HCT116 (cell line): Measurements from ENCODE around the gene SUSD6. TPM values are rescaled to one million over a fixed set of nuclear protein-coding genes. Genes with fewer than 3 reads are reported as not detected.

Experiments
- ATAC-seq: fragments of 200-7000 bp; cut with Tn5 transposase; 2 replicates; pipeline ENCODE4 v1.9.1; 2020; ENCODE audit warnings: mild to moderate bottlenecking, moderate library complexity
- BruUV-seq: library from RNA; stranded (reverse); fragments of 400-500 nt; replicated peaks from 2 replicates; lab custom pipeline; 2021; lab: Mats Ljungman, UMichigan
- CTCF ChIA-PET: fragments of 300-600 bp; sonication (Branson Sonifier 250); formaldehyde crosslinking; loops from one replicate; lab custom pipeline; 2021; ENCODE audit warnings: antibody characterized with exemption; lab: Charles Lee
- POLR2A ChIA-PET: fragments of 300-600, 350-600 bp; sonication (Branson Sonifier 250); formaldehyde crosslinking; loops from one replicate; lab custom pipeline; 2021; ENCODE audit warnings: antibody characterized with exemption; lab: Charles Lee
- RAD21 ChIA-PET, 2 experiments: fragments of 300-600 bp; sonication (Branson Sonifier 250); formaldehyde crosslinking; loops; one replicate each; lab custom pipeline; 2023; ENCODE audit warnings: low total read pairs in 2 of 2; ENCODE audit not compliant: uncharacterized antibody in 2 of 2, unreplicated experiment in 2 of 2, low non-redundant PET in 1 of 2; lab: Charles Lee
- DNase-seq: peaks from one replicate; pipeline ENCODE4 v3.0.0-alpha.2; 2010; ENCODE audit warnings: low read depth, low spot score
- H2AFZ ChIP-seq: fragments of 200-600 bp; shearing (Covaris generic), sonication (generic); 2 replicates; pipeline ENCODE4 v1.6.1; 2017; ENCODE audit warnings: low read depth, mixed run types, mixed read lengths, antibody characterized with exemption, low read length; ENCODE audit not compliant: poor library complexity, severe bottlenecking
- H3K27ac ChIP-seq: 2 replicates; pipeline ENCODE4 v1.5.1; 2012; ENCODE audit warnings: low read depth, low read length
- H3K27me3 ChIP-seq: fragments of 200-600 bp; sonication (generic); 2 replicates; pipeline ENCODE4 v1.6.1; 2016; ENCODE audit warnings: mixed run types, low read length, mixed read lengths; ENCODE audit not compliant: insufficient read depth
- H3K36me3 ChIP-seq, 2 experiments: fragments of 200-500 bp in 1 of 2; fragments of 200-600 bp in 1 of 2; sonication (Bioruptor generic) in 1 of 2; sonication (generic) in 1 of 2; 2 replicates each; pipeline versions ENCODE4 v1.5.1 to v1.6.1; 2014 to 2016; ENCODE audit warnings: low read length in 2 of 2, inconsistent platforms in 1 of 2, mixed read lengths in 1 of 2, mixed run types in 1 of 2; ENCODE audit not compliant: insufficient read depth in 2 of 2, control insufficient read depth in 1 of 2
- H3K4me1 ChIP-seq, 2 experiments: fragments of 200-600 bp in 1 of 2; sonication (generic) in 1 of 2; 2 replicates each; pipeline versions ENCODE4 v1.5.1 to v1.6.1; 2012 to 2017; ENCODE audit warnings: low read length in 2 of 2, inconsistent platforms in 1 of 2, mild to moderate bottlenecking in 1 of 2, mixed read lengths in 1 of 2, mixed run types in 1 of 2, moderate library complexity in 1 of 2; ENCODE audit not compliant: insufficient read depth in 2 of 2, control insufficient read depth in 1 of 2
- H3K4me2 ChIP-seq: fragments of 200-600 bp; sonication (generic); 2 replicates; pipeline ENCODE4 v1.6.1; 2017; ENCODE audit warnings: mixed run types, low read length, mixed read lengths
- H3K4me3 ChIP-seq, 2 experiments: fragments of 200-600 bp in 1 of 2; sonication (generic) in 1 of 2; replicated peaks in 1 of 2; 2 replicates each; pipeline ENCODE4 v1.5.1; 2011 to 2016; ENCODE audit warnings: low read length in 2 of 2, control low read depth in 1 of 2, low read depth in 1 of 2, mild to moderate bottlenecking in 1 of 2, mixed read lengths in 1 of 2, mixed run types in 1 of 2
- H3K79me2 ChIP-seq: fragments of 200-600 bp; sonication (generic); 2 replicates; pipeline ENCODE4 v1.6.1; 2017; ENCODE audit warnings: mild to moderate bottlenecking, mixed run types, low read length, moderate library complexity, mixed read lengths; ENCODE audit not compliant: insufficient read depth
- H3K9ac ChIP-seq: fragments of 200-600 bp; sonication (generic); 2 replicates; pipeline ENCODE4 v1.6.1; 2016; ENCODE audit warnings: low read length, mixed read lengths
- H3K9me2 ChIP-seq: fragments of 200-600 bp; sonication (generic), shearing (Covaris generic); 2 replicates; pipeline ENCODE4 v1.6.1; 2017; ENCODE audit warnings: mixed run types, mild to moderate bottlenecking, moderate library complexity; ENCODE audit not compliant: insufficient read depth
- H3K9me3 ChIP-seq, 2 experiments: fragments of 200-500 bp in 1 of 2; fragments of 200-600 bp in 1 of 2; sonication (Bioruptor generic) in 1 of 2; sonication (generic) in 1 of 2; 2 replicates each; pipeline ENCODE4 v1.6.1; 2014 to 2017; ENCODE audit warnings: low read length in 2 of 2, mixed read lengths in 2 of 2, inconsistent platforms in 1 of 2, low read depth in 1 of 2, mild to moderate bottlenecking in 1 of 2, mixed run types in 1 of 2, moderate library complexity in 1 of 2; ENCODE audit not compliant: control insufficient read depth in 1 of 2, insufficient read depth in 1 of 2
- H4K20me1 ChIP-seq: fragments of 200-600 bp; sonication (generic), shearing (Covaris generic); 2 replicates; pipeline ENCODE4 v1.6.1; 2017; ENCODE audit warnings: mixed run types, mild to moderate bottlenecking, moderate library complexity; ENCODE audit not compliant: insufficient read depth
- CBX3 ChIP-seq: IDR thresholded peaks from 2 replicates; pipeline ENCODE4 v1.6.1; 2012; ENCODE audit warnings: low read depth
- CEBPB ChIP-seq: IDR thresholded peaks from 2 replicates; pipeline ENCODE4 v1.6.1; 2012; ENCODE audit warnings: low read depth
- ELF1 ChIP-seq: IDR thresholded peaks from 2 replicates; pipeline ENCODE4 v1.6.1; 2012; ENCODE audit warnings: low read depth, borderline replicate concordance
- EZH2phosphoT487 ChIP-seq: fragments of 200-600 bp; IDR thresholded peaks from 2 replicates; pipeline ENCODE4 v1.6.1; 2018; ENCODE audit warnings: antibody characterized with exemption, borderline replicate concordance
- JUND ChIP-seq: IDR thresholded peaks from 2 replicates; pipeline ENCODE4 v1.6.1; 2012
- POLR2AphosphoS5 ChIP-seq: IDR thresholded peaks from 2 replicates; pipeline ENCODE4 v1.6.1; 2011; ENCODE audit warnings: mild to moderate bottlenecking, low read depth, low read length, moderate library complexity
- SRF ChIP-seq: IDR thresholded peaks from 2 replicates; pipeline ENCODE4 v1.6.1; 2012; ENCODE audit warnings: low read depth
- YY1 ChIP-seq: IDR thresholded peaks from 2 replicates; pipeline ENCODE4 v1.6.1; 2011; ENCODE audit warnings: low read length, low read depth, moderate library complexity, mild to moderate bottlenecking; ENCODE audit not compliant: insufficient replicate concordance; ENCODE audit errors: extremely low read depth
- ZFX ChIP-seq: fragments of 450-650 bp; IDR thresholded peaks from 2 replicates; pipeline ENCODE4 v1.6.1; 2017
- intact Hi-C: fragments of 100-400 bp; cut with micrococcal nuclease; formaldehyde crosslinking; loops from 2 replicates; pipeline ENCODE4 v1.10.0; 2022
- total RNA-seq: library from RNA; stranded (reverse); gene quantifications from one replicate; pipeline ENCODE4 v1.2.1, GENCODE V29; 2021; ENCODE audit not compliant: unreplicated experiment
- TF ChIP-seq, protein P1 (sequence below): IDR thresholded peaks from 2 replicates; pipeline ENCODE4 v1.6.1; 2011; ENCODE audit warnings: mild to moderate bottlenecking, low read length, moderate library complexity; ENCODE audit not compliant: insufficient replicate concordance; ENCODE audit errors: extremely low read depth
- TF ChIP-seq, protein P2 (sequence below), 3 experiments: fragments of 200-600 bp in 1 of 3; sonication (generic) in 1 of 3; IDR thresholded peaks in 2 of 3; conservative IDR thresholded peaks in 1 of 3; 2 replicates each; pipeline ENCODE4 v1.5.1; 2012 to 2017; ENCODE audit warnings: low read depth in 2 of 3, low read length in 2 of 3, antibody characterized with exemption in 1 of 3, borderline replicate concordance in 1 of 3, control low read depth in 1 of 3, mild to moderate bottlenecking in 1 of 3, mixed read lengths in 1 of 3, mixed run types in 1 of 3, moderate library complexity in 1 of 3; ENCODE audit not compliant: insufficient read depth in 1 of 3
- TF ChIP-seq, protein P3 (sequence below): IDR thresholded peaks from 2 replicates; pipeline ENCODE4 v1.6.1; 2012; ENCODE audit warnings: low read depth
- TF ChIP-seq, protein P4 (sequence below): IDR thresholded peaks from 2 replicates; pipeline ENCODE4 v1.6.1; 2012

SUSD6 gene
- total RNA-seq, 1 experiment from 2014 or later: 6.4 TPM

DNA sequence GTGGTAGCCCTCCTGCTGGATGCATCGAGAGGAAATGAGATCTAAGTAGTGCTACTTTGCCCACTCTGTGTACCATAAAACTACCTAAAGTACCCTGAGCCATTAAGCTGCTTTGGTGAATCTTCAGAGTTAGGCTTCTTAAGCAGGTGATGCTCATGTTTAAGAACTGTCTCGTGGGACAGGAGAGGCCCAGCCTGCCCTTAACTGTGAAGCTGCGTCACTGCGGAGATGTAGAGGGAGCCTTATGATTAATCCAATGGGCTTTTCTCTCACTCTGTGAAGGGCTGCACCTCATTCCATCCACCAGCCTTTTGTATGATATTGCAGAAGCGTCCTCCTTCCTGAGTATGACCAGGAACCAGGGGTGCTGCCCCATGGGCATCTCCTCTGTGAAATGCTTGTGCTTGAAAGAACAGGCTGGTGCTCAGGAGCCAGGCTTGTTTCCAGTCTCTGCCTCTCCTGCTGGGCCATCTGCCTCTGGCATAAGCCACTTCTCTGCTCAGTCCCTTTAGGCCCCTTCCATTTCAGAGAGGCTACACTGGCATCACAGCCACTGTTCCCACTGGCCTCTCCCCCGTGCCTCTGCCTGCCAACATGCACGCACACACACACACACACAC, 30.0 kb upstream of the SUSD6 start:
- no peak overlapping the region for H3K4me2 ChIP-seq
- no peaks in the 10 kb centered on the region for H3K4me1 ChIP-seq
- CTCF ChIA-PET: interaction anchor here (0.7 to 2.8 kb wide), 2 partner anchors 46 to 121 kb away, joined by 4 to 10 read pairs; no protein-coding TSS in a partner anchor
- no peaks in the 10 kb centered on the region for H3K36me3 ChIP-seq
- ATAC-seq: no peak
- no peak overlapping the region for H2AFZ ChIP-seq
- H3K27me3 ChIP-seq: no peaks in the 10 kb centered on the region
- H3K27ac ChIP-seq: no peak overlapping the region
- intact Hi-C loops: no loop called here
- no peaks in the 10 kb centered on the region for H3K9me2 ChIP-seq
- no TSS peak for BruUV-seq
- TF ChIP-seq, protein P1, sequence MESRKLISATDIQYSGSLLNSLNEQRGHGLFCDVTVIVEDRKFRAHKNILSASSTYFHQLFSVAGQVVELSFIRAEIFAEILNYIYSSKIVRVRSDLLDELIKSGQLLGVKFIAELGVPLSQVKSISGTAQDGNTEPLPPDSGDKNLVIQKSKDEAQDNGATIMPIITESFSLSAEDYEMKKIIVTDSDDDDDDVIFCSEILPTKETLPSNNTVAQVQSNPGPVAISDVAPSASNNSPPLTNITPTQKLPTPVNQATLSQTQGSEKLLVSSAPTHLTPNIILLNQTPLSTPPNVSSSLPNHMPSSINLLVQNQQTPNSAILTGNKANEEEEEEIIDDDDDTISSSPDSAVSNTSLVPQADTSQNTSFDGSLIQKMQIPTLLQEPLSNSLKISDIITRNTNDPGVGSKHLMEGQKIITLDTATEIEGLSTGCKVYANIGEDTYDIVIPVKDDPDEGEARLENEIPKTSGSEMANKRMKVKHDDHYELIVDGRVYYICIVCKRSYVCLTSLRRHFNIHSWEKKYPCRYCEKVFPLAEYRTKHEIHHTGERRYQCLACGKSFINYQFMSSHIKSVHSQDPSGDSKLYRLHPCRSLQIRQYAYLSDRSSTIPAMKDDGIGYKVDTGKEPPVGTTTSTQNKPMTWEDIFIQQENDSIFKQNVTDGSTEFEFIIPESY: no peak
- TF ChIP-seq, protein P2, sequence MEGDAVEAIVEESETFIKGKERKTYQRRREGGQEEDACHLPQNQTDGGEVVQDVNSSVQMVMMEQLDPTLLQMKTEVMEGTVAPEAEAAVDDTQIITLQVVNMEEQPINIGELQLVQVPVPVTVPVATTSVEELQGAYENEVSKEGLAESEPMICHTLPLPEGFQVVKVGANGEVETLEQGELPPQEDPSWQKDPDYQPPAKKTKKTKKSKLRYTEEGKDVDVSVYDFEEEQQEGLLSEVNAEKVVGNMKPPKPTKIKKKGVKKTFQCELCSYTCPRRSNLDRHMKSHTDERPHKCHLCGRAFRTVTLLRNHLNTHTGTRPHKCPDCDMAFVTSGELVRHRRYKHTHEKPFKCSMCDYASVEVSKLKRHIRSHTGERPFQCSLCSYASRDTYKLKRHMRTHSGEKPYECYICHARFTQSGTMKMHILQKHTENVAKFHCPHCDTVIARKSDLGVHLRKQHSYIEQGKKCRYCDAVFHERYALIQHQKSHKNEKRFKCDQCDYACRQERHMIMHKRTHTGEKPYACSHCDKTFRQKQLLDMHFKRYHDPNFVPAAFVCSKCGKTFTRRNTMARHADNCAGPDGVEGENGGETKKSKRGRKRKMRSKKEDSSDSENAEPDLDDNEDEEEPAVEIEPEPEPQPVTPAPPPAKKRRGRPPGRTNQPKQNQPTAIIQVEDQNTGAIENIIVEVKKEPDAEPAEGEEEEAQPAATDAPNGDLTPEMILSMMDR (IDR thresholded peaks at IDR 0.05 in 2 of 3, conservative IDR thresholded peaks at IDR 0.05 in 1 of 3; ENCODE audit: borderline replicate concordance in 1 of 3, insufficient read depth in 1 of 3, low read depth in 2 of 3, low read length in 2 of 3): no peak
- TF ChIP-seq, protein P3, sequence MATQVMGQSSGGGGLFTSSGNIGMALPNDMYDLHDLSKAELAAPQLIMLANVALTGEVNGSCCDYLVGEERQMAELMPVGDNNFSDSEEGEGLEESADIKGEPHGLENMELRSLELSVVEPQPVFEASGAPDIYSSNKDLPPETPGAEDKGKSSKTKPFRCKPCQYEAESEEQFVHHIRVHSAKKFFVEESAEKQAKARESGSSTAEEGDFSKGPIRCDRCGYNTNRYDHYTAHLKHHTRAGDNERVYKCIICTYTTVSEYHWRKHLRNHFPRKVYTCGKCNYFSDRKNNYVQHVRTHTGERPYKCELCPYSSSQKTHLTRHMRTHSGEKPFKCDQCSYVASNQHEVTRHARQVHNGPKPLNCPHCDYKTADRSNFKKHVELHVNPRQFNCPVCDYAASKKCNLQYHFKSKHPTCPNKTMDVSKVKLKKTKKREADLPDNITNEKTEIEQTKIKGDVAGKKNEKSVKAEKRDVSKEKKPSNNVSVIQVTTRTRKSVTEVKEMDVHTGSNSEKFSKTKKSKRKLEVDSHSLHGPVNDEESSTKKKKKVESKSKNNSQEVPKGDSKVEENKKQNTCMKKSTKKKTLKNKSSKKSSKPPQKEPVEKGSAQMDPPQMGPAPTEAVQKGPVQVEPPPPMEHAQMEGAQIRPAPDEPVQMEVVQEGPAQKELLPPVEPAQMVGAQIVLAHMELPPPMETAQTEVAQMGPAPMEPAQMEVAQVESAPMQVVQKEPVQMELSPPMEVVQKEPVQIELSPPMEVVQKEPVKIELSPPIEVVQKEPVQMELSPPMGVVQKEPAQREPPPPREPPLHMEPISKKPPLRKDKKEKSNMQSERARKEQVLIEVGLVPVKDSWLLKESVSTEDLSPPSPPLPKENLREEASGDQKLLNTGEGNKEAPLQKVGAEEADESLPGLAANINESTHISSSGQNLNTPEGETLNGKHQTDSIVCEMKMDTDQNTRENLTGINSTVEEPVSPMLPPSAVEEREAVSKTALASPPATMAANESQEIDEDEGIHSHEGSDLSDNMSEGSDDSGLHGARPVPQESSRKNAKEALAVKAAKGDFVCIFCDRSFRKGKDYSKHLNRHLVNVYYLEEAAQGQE: no peak
- TF ChIP-seq CEBPB: no peak
- no peak for TF ChIP-seq YY1
- TF ChIP-seq EZH2phosphoT487: no peak
- no peak for TF ChIP-seq JUND
- TF ChIP-seq ZFX: no peak
- no peak for TF ChIP-seq CBX3
- no peak for TF ChIP-seq SRF
- TF ChIP-seq POLR2AphosphoS5: no peak
- no peak for TF ChIP-seq ELF1
- TF ChIP-seq, protein P4, sequence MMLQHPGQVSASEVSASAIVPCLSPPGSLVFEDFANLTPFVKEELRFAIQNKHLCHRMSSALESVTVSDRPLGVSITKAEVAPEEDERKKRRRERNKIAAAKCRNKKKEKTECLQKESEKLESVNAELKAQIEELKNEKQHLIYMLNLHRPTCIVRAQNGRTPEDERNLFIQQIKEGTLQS: no peak
- TF ChIP-seq, all 23 proteins: peak for 0
- ChIA-PET RAD21 (no interaction called here), POLR2A (no interaction called here)
- H3K9ac ChIP-seq: no peak overlapping the region
- DNase-seq: no peak
- no peaks in the 10 kb centered on the region for H3K9me3 ChIP-seq
- H4K20me1 ChIP-seq: no peaks in the 10 kb centered on the region
- H3K79me2 ChIP-seq: no peaks in the 10 kb centered on the region
- H3K4me3 ChIP-seq: no peak overlapping the region
